Cardiac fibroblast (primary cell): ENCODE results near the gene ADAMTS2.

ENCODE experiments used
- DNase-seq, 2 donors: peaks; one replicate each; pipeline versions ENCODE4 v3.0.0 to v3.0.0-alpha.2; 2010; ENCODE audit warnings: low read depth in 2 of 2
- H3K4me3 ChIP-seq, 2 donors: replicated peaks in 1 of 2; 1 replicate in 1 of 2; 2 replicates in 1 of 2; pipeline ENCODE4 v1.5.1; 2011; ENCODE audit warnings: low read depth in 2 of 2, low read length in 2 of 2, mild to moderate bottlenecking in 2 of 2, moderate library complexity in 1 of 2
- CTCF ChIP-seq: IDR thresholded peaks from one replicate; pipeline ENCODE4 v1.5.1; 2011; ENCODE audit warnings: low read depth, mild to moderate bottlenecking, low read length, inconsistent platforms

Gene ADAMTS2

DNA sequence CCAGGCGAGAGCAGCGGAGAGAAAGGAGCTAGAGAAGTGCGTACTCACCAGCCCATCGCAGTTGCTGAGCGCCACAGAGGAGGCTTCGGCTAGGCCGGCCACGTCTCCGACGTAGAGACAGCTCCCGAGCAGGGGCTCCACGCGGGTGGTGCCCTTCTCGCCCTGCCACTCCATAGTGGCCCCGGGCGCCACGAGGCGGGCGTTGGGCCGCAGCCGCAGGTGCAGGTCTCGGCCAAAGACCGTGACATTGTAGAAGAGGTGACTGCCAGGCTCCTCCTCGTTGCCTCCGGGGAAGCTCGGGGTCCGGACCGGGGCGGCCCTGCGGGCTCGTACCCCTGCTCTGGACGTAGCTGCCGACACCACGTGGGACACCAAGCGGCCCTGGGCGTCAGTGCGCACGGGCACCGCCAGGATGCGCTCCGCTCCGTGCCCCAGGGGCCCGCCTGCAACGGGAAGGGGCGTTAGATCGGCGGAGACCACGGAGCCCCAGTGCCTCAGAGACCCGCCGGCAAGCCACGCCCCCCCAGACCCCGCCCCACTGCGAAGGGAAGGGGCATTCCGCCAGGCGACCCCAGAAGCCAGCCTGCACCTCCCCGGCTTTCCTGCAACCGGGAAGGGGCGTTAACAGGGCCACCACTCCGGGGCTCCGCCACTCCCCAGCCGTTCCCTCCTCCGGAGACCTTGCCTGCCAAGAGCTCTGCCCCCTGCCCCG lies 1.4 kb downstream of the ADAMTS2 start:
- peak overlapping the region; percentile 87 to 90 for H3K4me3 ChIP-seq
- peak; percentile 69 for TF ChIP-seq CTCF
- peak; percentile 59 to 69 for DNase-seq

- H3K4me3 ChIP-seq, result peak overlapping the region; percentile 87 to 90
- no peak for TF ChIP-seq CTCF
These were observed 2.1 kb downstream of the ADAMTS2 start for GRCh38 chr5:179343021-179343718.

GRCh38 chr5:179342577-179342976 lies 2.7 kb downstream of the ADAMTS2 start:
- peak; percentile 68 to 78 for DNase-seq
- peak; percentile 67 for TF ChIP-seq CTCF
- peak overlapping the region; percentile 32 to 90 for H3K4me3 ChIP-seq

More at GRCh38 chr5:179343021-179343718, 2.1 kb downstream of the ADAMTS2 start:
- DNase-seq, result peak in 1 of 2 donors; percentile 13

DNA sequence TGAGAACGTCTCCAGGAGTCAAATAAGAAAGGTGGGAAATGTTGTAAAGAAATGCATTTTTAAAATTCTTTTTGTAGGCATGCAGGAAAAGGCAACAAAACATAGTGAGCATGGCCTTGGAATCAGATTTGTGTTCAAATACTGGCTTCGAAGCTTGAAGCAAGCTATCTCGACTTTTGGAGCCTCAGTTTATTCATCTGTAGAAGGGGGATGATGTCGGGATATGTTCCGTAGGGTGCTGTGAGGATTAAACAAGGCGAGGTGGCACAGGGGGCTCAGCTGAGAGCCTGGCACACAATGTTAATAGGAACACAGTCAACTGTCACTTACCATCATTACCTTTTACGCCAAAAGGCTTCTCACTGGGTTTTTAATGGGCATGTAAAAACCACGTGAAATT lies 4.8 kb downstream of the ADAMTS2 start:
- H3K4me3 ChIP-seq, result no peak overlapping the region
- TF ChIP-seq CTCF, result no peak
- no peak for DNase-seq

DNA sequence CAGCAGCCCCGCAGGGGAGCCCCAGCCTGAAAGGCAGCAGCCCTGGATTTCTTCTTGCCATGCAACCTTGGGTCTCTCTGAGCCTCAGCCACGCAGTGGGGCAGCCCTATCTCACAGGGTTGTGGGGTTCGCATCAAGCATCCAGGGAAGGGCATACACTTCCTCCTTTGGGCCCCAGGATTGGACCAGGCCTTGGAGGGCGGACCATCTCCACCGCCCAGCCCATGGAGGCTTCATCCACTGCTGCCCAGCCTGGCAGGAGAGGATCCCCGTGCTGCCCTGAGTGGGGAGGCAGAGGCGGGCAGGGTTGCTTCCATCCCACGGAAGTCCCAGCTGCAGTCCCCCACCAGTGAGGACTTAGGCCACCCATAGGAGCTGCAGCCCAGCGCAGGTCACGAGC lies 5.3 kb downstream of the ADAMTS2 start:
- H3K4me3 ChIP-seq, result no peak overlapping the region
- no peak for TF ChIP-seq CTCF
- DNase-seq, result no peak

- no peak for DNase-seq
- H3K4me3 ChIP-seq, result no peak overlapping the region
- TF ChIP-seq CTCF, result no peak
These were observed 6.2 kb downstream of the ADAMTS2 start for GRCh38 chr5:179339081-179339480.
